ENCODE results near the gene ACVR2B. TPM values are rescaled to one million over a fixed set of nuclear protein-coding genes. Genes with fewer than 3 reads are reported as not detected.

Gene ACVR2B
- total RNA-seq, 2 experiments from 2014 or later: 4.5 to 4.7 TPM

DNA sequence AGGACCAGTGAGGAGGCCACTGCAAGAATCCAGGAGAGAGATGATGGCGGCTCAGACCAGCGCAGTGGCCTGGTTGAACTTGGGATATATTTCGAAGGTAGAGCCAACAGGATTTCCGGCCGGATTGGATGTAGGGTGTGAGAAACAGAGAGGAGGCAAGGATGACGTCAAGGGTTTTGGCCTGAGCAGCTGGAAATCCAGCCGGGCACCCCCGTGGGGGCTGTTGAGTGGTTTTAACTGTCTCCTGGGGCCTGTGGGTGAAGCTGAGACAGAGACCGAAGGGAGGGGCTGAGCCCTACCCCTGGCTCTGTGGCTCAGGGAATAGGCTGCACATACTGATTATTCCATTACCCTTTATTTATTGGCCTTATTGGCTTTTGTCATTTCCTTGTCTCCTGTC is 88.1 kb downstream of the ACVR2B start:
- H3K27ac Mint-ChIP-seq: no peak overlapping the region
- ChIA-PET CTCF (interaction anchor here (1.8 kb wide), 1 partner anchor 20 kb away, joined by 6 read pairs; no protein-coding TSS in a partner anchor), POLR2A (interaction anchor here (0.8 kb wide), 1 partner anchor 20 kb away, joined by 4 read pairs; no protein-coding TSS in a partner anchor)
- no peaks in the 10 kb centered on the region for H3K9me3 Mint-ChIP-seq (ENCODE audit: insufficient read depth)
- H3K36me3 Mint-ChIP-seq (ENCODE audit: low read depth): no peaks in the 10 kb centered on the region
- no peaks in the 10 kb centered on the region for H3K4me1 Mint-ChIP-seq (ENCODE audit: low read depth)
- no peak overlapping the region for H3K4me3 Mint-ChIP-seq
- H3K27me3 Mint-ChIP-seq (ENCODE audit: low read depth): peaks cover 2% of the 10 kb centered on the region
- DNase-seq (no peak), ATAC-seq (no peak)

Other genes with a start within 250 kb of the ACVR2B start
- gene SLC22A13, start 188.1 kb upstream of the ACVR2B start, total RNA-seq: 1 to 10 TPM in 1 of 2 experiments, under 1 TPM in 1; 0.58 to 1.0 TPM
- gene SLC22A14, start 171.6 kb upstream of the ACVR2B start, total RNA-seq: not detected
- gene XYLB, start 107.1 kb upstream of the ACVR2B start, total RNA-seq: 1 to 10 TPM; 5.3 to 6.1 TPM
- gene EXOG, start 42.5 kb downstream of the ACVR2B start, total RNA-seq: 10 to 100 TPM; 18.5 to 23.0 TPM
- under 1 TPM; 0.08 to 0.37 TPM for gene SCN5A, start 195.8 kb downstream of the ACVR2B start, total RNA-seq